Neural cell (in vitro differentiated cells): Measurements from ENCODE around the gene SLC52A1. TPM values are rescaled to one million over a fixed set of nuclear protein-coding genes. Genes with fewer than 3 reads are reported as not detected.

ENCODE experiments used
- H2AFZ ChIP-seq: fragments of 200-600, 300-800 bp; sonication (generic), shearing (Covaris generic); 2 replicates; pipeline ENCODE4 v1.6.0; 2014; ENCODE audit warnings: low read depth, mild to moderate bottlenecking, antibody characterized with exemption, low read length, moderate library complexity
- H3F3A ChIP-seq: fragments of 200-600 bp; shearing (Covaris generic); 2 replicates; pipeline ENCODE4 v1.6.1; 2016; ENCODE audit warnings: mild to moderate bottlenecking, moderate library complexity, mixed read lengths, antibody characterized with exemption, low read length; ENCODE audit not compliant: insufficient read depth, poor library complexity, severe bottlenecking
- H3K27ac ChIP-seq: fragments of 200-600, 300-800 bp; sonication (generic), shearing (Covaris generic); 2 replicates; pipeline ENCODE4 v1.5.1; 2014; ENCODE audit warnings: mild to moderate bottlenecking, low read length, moderate library complexity
- H3K27me3 ChIP-seq: fragments of 300-800, 200-600 bp; sonication (generic), shearing (Covaris generic); 2 replicates; pipeline ENCODE4 v1.6.0; 2014; ENCODE audit warnings: mild to moderate bottlenecking, low read depth, low read length, moderate library complexity; ENCODE audit not compliant: insufficient read depth
- H3K36me3 ChIP-seq: fragments of 300-800, 200-600 bp; sonication (generic), shearing (Covaris generic); 2 replicates; pipeline ENCODE4 v1.5.1; 2014; ENCODE audit warnings: mild to moderate bottlenecking, antibody characterized with exemption, low read length, moderate library complexity; ENCODE audit not compliant: insufficient read depth
- H3K4me2 ChIP-seq: fragments of 300-800, 200-600 bp; sonication (generic), shearing (Covaris generic); 2 replicates; pipeline ENCODE4 v1.6.0; 2014; ENCODE audit warnings: mild to moderate bottlenecking, low read length
- H3K4me3 ChIP-seq: fragments of 300-800, 200-600 bp; sonication (generic), shearing (Covaris generic); 2 replicates; pipeline ENCODE4 v1.5.1; 2014; ENCODE audit warnings: mild to moderate bottlenecking, low read length, moderate library complexity
- H3K79me2 ChIP-seq: fragments of 200-600 bp; shearing (Covaris generic); replicated peaks from 2 replicates; pipeline ENCODE4 v1.6.0; 2014; ENCODE audit warnings: mild to moderate bottlenecking, low read length, moderate library complexity; ENCODE audit not compliant: insufficient read depth
- H3K9ac ChIP-seq: fragments of 300-800, 200-600 bp; sonication (generic), shearing (Covaris generic); 2 replicates; pipeline ENCODE4 v1.6.1; 2016; ENCODE audit warnings: mild to moderate bottlenecking, low read length, mixed read lengths
- H3K9me2 ChIP-seq: fragments of 200-600 bp; shearing (Covaris generic); 2 replicates; pipeline ENCODE4 v1.6.1; 2016; ENCODE audit warnings: mild to moderate bottlenecking, low read length, mixed read lengths; ENCODE audit not compliant: insufficient read depth
- H3K9me3 ChIP-seq: fragments of 200-600, 300-800 bp; sonication (generic), shearing (Covaris generic); 2 replicates; pipeline ENCODE4 v1.6.1; 2016; ENCODE audit warnings: mild to moderate bottlenecking, mixed run types, low read length, moderate library complexity, mixed read lengths
- H4K20me1 ChIP-seq: fragments of 200-600 bp; shearing (Covaris generic); 2 replicates; pipeline ENCODE4 v1.6.1; 2016; ENCODE audit warnings: mild to moderate bottlenecking, mixed run types; ENCODE audit not compliant: insufficient read depth
- CTCF ChIP-seq: fragments of 450-650 bp; IDR thresholded peaks from 2 replicates; pipeline ENCODE4 v1.5.1; 2014; ENCODE audit warnings: antibody characterized with exemption, mild to moderate bottlenecking, moderate library complexity; ENCODE audit not compliant: poor library complexity, severe bottlenecking
- EP300 ChIP-seq: fragments of 450-650 bp; conservative IDR thresholded peaks from 2 replicates; pipeline ENCODE4 v1.6.1; 2014; ENCODE audit warnings: antibody characterized with exemption, mild to moderate bottlenecking, moderate library complexity; ENCODE audit not compliant: poor library complexity, severe bottlenecking
- EZH2 ChIP-seq: fragments of 200-600, 300-800 bp; shearing (Covaris generic), sonication (generic); IDR thresholded peaks from 2 replicates; pipeline ENCODE4 v1.6.1; 2014; ENCODE audit warnings: antibody characterized with exemption, low read length, borderline replicate concordance, mild to moderate bottlenecking; ENCODE audit not compliant: insufficient read depth, poor library complexity, severe bottlenecking
- MXI1 ChIP-seq: fragments of 450-650 bp; conservative IDR thresholded peaks from 2 replicates; pipeline ENCODE4 v1.6.1; 2014; ENCODE audit warnings: antibody characterized with exemption, mild to moderate bottlenecking; ENCODE audit not compliant: poor library complexity, severe bottlenecking
- POLR2AphosphoS5 ChIP-seq: IDR thresholded peaks from 2 replicates; pipeline ENCODE4 v1.6.1; 2012
- RAD21 ChIP-seq: fragments of 450-650 bp; conservative IDR thresholded peaks from 2 replicates; pipeline ENCODE4 v1.6.1; 2014; ENCODE audit warnings: antibody characterized with exemption, mild to moderate bottlenecking, moderate library complexity
- REST ChIP-seq: IDR thresholded peaks from 2 replicates; pipeline ENCODE4 v1.6.1; 2012; ENCODE audit warnings: borderline replicate concordance
- SMC3 ChIP-seq: fragments of 450-650 bp; conservative IDR thresholded peaks from 2 replicates; pipeline ENCODE4 v1.6.1; 2014; ENCODE audit warnings: antibody characterized with exemption, mild to moderate bottlenecking, moderate library complexity; ENCODE audit not compliant: poor library complexity
- TAF1 ChIP-seq: IDR thresholded peaks from 2 replicates; pipeline ENCODE4 v1.6.1; 2012; ENCODE audit warnings: low read depth
- polyA plus RNA-seq: library from polyadenylated mRNA; depleted of rRNA; stranded (reverse); fragments of >200 nt; gene quantifications from 2 replicates; pipeline ENCODE4 v1.2.3, GENCODE V29; 2014

The SLC52A1 gene
- polyA plus RNA-seq, 1 donor from 2014 or later: not detected

- Histone ChIP-seq H3K9ac (no peak overlapping the region), H3F3A (no peaks in the 10 kb centered on the region), H2AFZ (no peak overlapping the region), H3K36me3 (no peaks in the 10 kb centered on the region), H3K9me2 (no peaks in the 10 kb centered on the region), H3K4me3 (no peak overlapping the region), H3K27ac (no peak overlapping the region), H3K79me2 (no peaks in the 10 kb centered on the region), H4K20me1 (no peaks in the 10 kb centered on the region), H3K9me3 (no peaks in the 10 kb centered on the region), H3K4me2 (no peak overlapping the region), H3K27me3 (no peaks in the 10 kb centered on the region)
- no peak for TF ChIP-seq POLR2AphosphoS5
- TF ChIP-seq TAF1: no peak
- no peak for TF ChIP-seq REST
- no peak for TF ChIP-seq EZH2
- TF ChIP-seq EP300: no peak
- no peak for TF ChIP-seq CTCF
- TF ChIP-seq SMC3: no peak
- no peak for TF ChIP-seq MXI1
- TF ChIP-seq RAD21: no peak
These were observed 11.6 kb downstream of the SLC52A1 start for GRCh38 chr17:5023588-5024147.

- no peak for TF ChIP-seq REST
- no peak for TF ChIP-seq CTCF
- TF ChIP-seq EP300: no peak
- TF ChIP-seq EZH2: no peak
- TF ChIP-seq POLR2AphosphoS5: no peak
- TF ChIP-seq SMC3: no peak
- no peak for TF ChIP-seq MXI1
- TF ChIP-seq TAF1: no peak
- TF ChIP-seq RAD21: no peak
- H3K9ac ChIP-seq: no peak overlapping the region
- no peak overlapping the region for H3K4me2 ChIP-seq
- H3K27me3 ChIP-seq: no peaks in the 10 kb centered on the region
- H4K20me1 ChIP-seq: no peaks in the 10 kb centered on the region
- no peak overlapping the region for H3K27ac ChIP-seq
- no peaks in the 10 kb centered on the region for H3K9me3 ChIP-seq
- no peak overlapping the region for H2AFZ ChIP-seq
- H3K4me3 ChIP-seq: no peak overlapping the region
- no peaks in the 10 kb centered on the region for H3K79me2 ChIP-seq
- no peaks in the 10 kb centered on the region for H3K9me2 ChIP-seq
- no peaks in the 10 kb centered on the region for H3F3A ChIP-seq
- H3K36me3 ChIP-seq: no peaks in the 10 kb centered on the region
These were observed 13.0 kb downstream of the SLC52A1 start for GRCh38 chr17:5022171-5022711.
